MCF 10A (cell line): ENCODE results near the gene S100PBP. TPM values are rescaled to one million over a fixed set of nuclear protein-coding genes. Genes with fewer than 3 reads are reported as not detected.

Experiments
- BruUV-seq: library from RNA; stranded (reverse); fragments of 400-500 nt; replicated peaks from 2 replicates; lab custom pipeline; 2021; lab: Mats Ljungman, UMichigan
- CTCF ChIA-PET: fragments of 300-600 bp; sonication (Branson Sonifier 250); formaldehyde crosslinking; extraction: SDS; loops from one replicate; lab custom pipeline; 2021; ENCODE audit warnings: antibody characterized with exemption, inconsistent platforms; lab: Yijun Ruan, JAX
- POLR2A ChIA-PET: fragments of 300-600, 350-650 bp; sonication (Branson Sonifier 250); formaldehyde crosslinking; extraction: SDS; loops from one replicate; lab custom pipeline; 2020; ENCODE audit warnings: antibody characterized with exemption, inconsistent platforms; lab: Yijun Ruan, JAX
- DNase-seq: peaks from one replicate; pipeline ENCODE4 v3.0.0-alpha.2; 2018; ENCODE audit not compliant: unreplicated experiment
- H3K27ac Mint-ChIP-seq: one replicate; pipeline ENCODE4 v1.8.0; 2022; ENCODE audit warnings: mild to moderate bottlenecking, low read depth, mixed read lengths; ENCODE audit not compliant: unreplicated experiment
- H3K27me3 Mint-ChIP-seq: one replicate; pipeline ENCODE4 v1.8.0; 2022; ENCODE audit warnings: mixed read lengths; ENCODE audit not compliant: insufficient read depth, unreplicated experiment
- H3K36me3 Mint-ChIP-seq: one replicate; pipeline ENCODE4 v1.8.0; 2022; ENCODE audit warnings: mild to moderate bottlenecking, moderate library complexity, mixed read lengths; ENCODE audit not compliant: insufficient read depth, unreplicated experiment
- H3K4me1 Mint-ChIP-seq: one replicate; pipeline ENCODE4 v1.8.0; 2022; ENCODE audit warnings: mixed read lengths; ENCODE audit not compliant: insufficient read depth, unreplicated experiment
- H3K4me3 Mint-ChIP-seq: one replicate; pipeline ENCODE4 v1.8.0; 2022; ENCODE audit warnings: mild to moderate bottlenecking, moderate library complexity, mixed read lengths; ENCODE audit not compliant: unreplicated experiment
- H3K9me3 Mint-ChIP-seq: one replicate; pipeline ENCODE4 v1.8.0; 2022; ENCODE audit warnings: mixed read lengths; ENCODE audit not compliant: unreplicated experiment
- intact Hi-C: fragments of 100-400 bp; cut with micrococcal nuclease; formaldehyde crosslinking; loops from 2 replicates; pipeline ENCODE4 v1.14.1; 2022
- total RNA-seq: library from RNA; stranded (reverse); gene quantifications from 2 replicates; pipeline ENCODE4 v1.2.3, GENCODE V29; 2022
- TF ChIP-seq, protein P1 (sequence below): fragments of 200-600 bp; IDR thresholded peaks from one replicate; pipeline ENCODE4 v1.8.0; 2022; ENCODE audit warnings: antibody characterized with exemption, mild to moderate bottlenecking; ENCODE audit not compliant: unreplicated experiment

S100PBP gene
- total RNA-seq, 1 experiment from 2014 or later, result 24.4 TPM

DNA sequence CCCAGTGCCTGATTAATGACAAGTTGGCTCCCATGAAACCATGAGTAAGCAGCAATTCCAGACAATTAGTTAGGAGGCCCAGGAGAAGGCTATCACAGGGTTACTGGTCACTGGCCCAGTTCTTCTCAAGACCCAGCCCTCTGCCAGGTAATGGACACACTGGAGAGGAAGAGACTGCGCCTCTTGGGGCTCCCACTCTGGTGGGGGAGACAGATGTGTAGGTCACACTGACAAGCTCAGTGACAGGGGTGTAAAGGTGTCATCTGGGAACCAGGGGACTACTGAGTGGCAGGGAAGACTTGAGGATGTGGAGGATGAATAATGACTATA lies 73.8 kb downstream of the S100PBP start:
- Mint-ChIP-seq H3K27me3 (peaks cover 55% of the 10 kb centered on the region), H3K9me3 (no peaks in the 10 kb centered on the region), H3K4me3 (no peak overlapping the region), H3K4me1 (no peaks in the 10 kb centered on the region), H3K27ac (no peak overlapping the region), H3K36me3 (no peaks in the 10 kb centered on the region)
- ChIA-PET POLR2A (no interaction called here), CTCF (no interaction called here)
- intact Hi-C loops, result no loop called here
- no TSS peak for BruUV-seq
- TF ChIP-seq, protein P1, sequence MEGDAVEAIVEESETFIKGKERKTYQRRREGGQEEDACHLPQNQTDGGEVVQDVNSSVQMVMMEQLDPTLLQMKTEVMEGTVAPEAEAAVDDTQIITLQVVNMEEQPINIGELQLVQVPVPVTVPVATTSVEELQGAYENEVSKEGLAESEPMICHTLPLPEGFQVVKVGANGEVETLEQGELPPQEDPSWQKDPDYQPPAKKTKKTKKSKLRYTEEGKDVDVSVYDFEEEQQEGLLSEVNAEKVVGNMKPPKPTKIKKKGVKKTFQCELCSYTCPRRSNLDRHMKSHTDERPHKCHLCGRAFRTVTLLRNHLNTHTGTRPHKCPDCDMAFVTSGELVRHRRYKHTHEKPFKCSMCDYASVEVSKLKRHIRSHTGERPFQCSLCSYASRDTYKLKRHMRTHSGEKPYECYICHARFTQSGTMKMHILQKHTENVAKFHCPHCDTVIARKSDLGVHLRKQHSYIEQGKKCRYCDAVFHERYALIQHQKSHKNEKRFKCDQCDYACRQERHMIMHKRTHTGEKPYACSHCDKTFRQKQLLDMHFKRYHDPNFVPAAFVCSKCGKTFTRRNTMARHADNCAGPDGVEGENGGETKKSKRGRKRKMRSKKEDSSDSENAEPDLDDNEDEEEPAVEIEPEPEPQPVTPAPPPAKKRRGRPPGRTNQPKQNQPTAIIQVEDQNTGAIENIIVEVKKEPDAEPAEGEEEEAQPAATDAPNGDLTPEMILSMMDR, result no peak
- no peak for DNase-seq

DNA sequence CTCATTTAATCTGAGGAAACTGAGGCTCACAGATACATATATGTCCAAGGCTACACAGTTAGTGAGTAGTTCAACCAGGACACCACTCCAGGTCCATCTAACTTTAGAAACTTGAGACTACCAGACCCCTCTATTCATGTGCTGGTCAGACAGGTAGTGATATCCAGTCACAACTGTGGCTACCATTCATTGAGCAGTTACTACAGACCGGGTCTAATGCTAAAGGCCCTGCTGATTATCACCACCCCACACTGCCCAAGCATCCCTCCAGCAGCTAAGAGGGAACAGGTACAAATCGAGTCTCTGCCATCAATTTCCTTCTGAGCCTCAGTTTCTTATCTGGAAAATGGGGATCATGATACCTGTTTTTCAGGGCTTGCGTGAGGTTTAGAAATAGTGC lies 74.2 kb downstream of the S100PBP start:
- TF ChIP-seq, protein P1, result no peak
- Mint-ChIP-seq H3K27ac (no peak overlapping the region), H3K4me3 (no peak overlapping the region), H3K36me3 (no peaks in the 10 kb centered on the region), H3K9me3 (no peaks in the 10 kb centered on the region), H3K4me1 (no peaks in the 10 kb centered on the region), H3K27me3 (peaks cover 54% of the 10 kb centered on the region)
- intact Hi-C loops, result no loop called here
- ChIA-PET CTCF (interaction anchor here (1.9 kb wide), 1 partner anchor 15 kb away, joined by 9 read pairs; no protein-coding TSS in a partner anchor), POLR2A (no interaction called here)
- DNase-seq, result no peak
- BruUV-seq, result no TSS peak

DNA sequence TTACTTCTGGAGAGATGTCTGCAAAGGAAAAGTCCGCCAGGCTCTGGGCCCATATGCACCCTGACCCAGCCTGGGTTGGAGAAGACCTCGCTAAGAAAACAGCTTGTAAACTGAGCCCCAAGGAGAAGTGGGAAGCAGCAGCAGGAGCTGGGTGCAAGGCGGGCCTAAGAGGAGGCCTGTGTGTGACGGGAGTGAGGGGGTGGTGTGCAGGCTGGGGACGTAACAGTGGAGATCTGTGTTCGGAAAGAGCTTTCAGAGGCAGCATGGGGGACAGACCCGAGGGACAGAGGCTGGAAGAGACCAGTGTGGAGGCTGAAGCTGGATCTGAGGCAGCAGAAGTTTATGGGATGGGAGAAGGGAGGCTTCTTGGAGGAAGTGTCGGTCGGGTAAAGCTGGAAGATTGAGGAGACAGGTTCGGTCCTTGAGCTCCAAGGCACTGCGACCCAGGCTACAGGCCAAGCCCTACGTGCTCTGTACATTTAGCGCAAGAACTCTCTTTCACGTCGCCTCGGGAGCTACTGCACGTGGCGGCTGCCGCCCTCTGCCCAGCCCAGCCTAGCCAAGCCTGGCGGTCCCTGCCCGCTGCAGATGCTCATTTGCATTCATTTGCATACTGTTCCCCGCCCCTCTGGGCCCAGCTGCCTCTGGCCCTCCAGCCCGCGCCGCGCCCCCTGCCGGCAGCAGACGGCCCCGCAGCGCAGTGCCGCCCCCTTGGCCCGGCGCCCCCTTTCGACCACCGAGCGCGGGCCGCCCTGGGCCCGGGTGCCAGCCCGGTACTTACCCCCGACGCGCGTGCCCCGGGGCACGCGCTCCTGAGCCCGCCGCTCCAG lies 75.1 kb downstream of the S100PBP start:
- no peak overlapping the region for H3K27ac Mint-ChIP-seq
- no peaks in the 10 kb centered on the region for H3K36me3 Mint-ChIP-seq
- no peaks in the 10 kb centered on the region for H3K9me3 Mint-ChIP-seq
- no peaks in the 10 kb centered on the region for H3K4me1 Mint-ChIP-seq
- TF ChIP-seq, protein P1, result peak; percentile 25
- BruUV-seq, result no TSS peak
- ChIA-PET POLR2A (interaction anchor here (0.7 kb wide), 1 partner anchor 14 kb away, joined by 3 read pairs; no protein-coding TSS in a partner anchor), CTCF (interaction anchor here (0.7 to 1.9 kb wide), 4 partner anchors 16 to 196 kb away, joined by 3 to 9 read pairs (median 4); no protein-coding TSS in a partner anchor)
- no peak overlapping the region for H3K4me3 Mint-ChIP-seq
- no peak for DNase-seq
- intact Hi-C loops, result no loop called here
- peaks cover 44% of the 10 kb centered on the region for H3K27me3 Mint-ChIP-seq

DNA sequence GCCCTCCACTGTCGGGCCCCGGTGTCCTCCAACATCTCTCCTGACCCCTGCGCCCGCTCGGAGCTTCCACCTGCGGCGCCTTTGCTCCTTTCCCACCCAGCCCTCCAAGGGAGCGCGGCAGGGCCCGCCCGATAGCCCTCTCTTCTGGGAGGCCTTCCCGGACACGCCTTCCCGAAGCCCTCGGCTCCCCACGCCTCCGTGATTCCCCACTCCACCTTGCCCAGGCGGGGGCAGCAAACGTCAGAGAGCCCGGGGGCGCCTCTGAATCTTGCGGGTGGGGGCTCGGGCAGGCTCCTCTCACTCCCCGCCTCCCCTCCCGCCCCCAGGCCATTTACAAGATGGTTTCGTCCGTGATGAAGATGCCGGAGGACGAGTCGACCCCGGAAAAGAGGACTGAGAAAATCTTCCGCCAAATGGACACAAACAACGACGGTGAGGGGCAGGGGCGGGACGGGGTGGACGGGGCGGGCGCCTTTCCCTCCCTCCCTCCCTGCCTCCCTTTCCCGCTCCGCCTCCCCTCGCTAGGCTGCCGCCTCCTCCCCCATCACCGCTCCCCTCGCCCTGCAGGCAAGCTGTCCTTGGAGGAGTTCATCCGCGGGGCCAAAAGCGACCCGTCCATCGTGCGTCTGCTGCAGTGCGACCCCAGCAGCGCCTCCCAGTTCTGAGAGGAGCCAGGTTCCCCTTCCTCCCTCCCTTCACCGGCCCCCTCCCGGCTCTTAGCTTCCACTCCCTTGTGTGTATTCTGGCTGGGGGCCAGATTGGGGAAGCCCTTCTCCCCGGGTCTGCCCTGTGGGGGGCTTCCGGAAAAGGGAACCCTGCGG lies 76.0 kb downstream of the S100PBP start:
- ChIA-PET POLR2A (interaction anchor here (0.7 kb wide), 1 partner anchor 13 kb away, joined by 3 read pairs; no protein-coding TSS in a partner anchor), CTCF (interaction anchor here (0.6 to 1.9 kb wide), 3 partner anchors 17 to 373 kb away, joined by 3 to 9 read pairs (median 3); no protein-coding TSS in a partner anchor)
- Mint-ChIP-seq H3K36me3 (no peaks in the 10 kb centered on the region), H3K4me3 (no peak overlapping the region), H3K9me3 (no peaks in the 10 kb centered on the region), H3K27ac (no peak overlapping the region), H3K27me3 (peaks cover 40% of the 10 kb centered on the region), H3K4me1 (no peaks in the 10 kb centered on the region)
- DNase-seq, result no peak
- intact Hi-C loops, result no loop called here
- TF ChIP-seq, protein P1, result no peak
- BruUV-seq, result no TSS peak
